Vagina (tissue), 2 donors: ENCODE measurements around the gene CIAO2A.

Experiments used
- CTCF ChIP-seq, 3 experiments: fragments of 450-650 bp in 2 of 3; fragments of 200-600 bp in 1 of 3; sonication (generic) in 1 of 3; IDR thresholded peaks; one replicate each; pipeline ENCODE4 v1.5.1; 2017 to 2019; ENCODE audit warnings: antibody characterized with exemption in 3 of 3, mild to moderate bottlenecking in 2 of 3, moderate library complexity in 2 of 3
- POLR2A ChIP-seq, 2 donors: fragments of 450-650 bp; IDR thresholded peaks; one replicate each; pipeline ENCODE4 v1.6.1; 2017; ENCODE audit warnings: antibody characterized with exemption in 2 of 2, mild to moderate bottlenecking in 2 of 2, moderate library complexity in 2 of 2
- POLR2AphosphoS5 ChIP-seq, 2 donors: sonication (generic); formaldehyde crosslinking; IDR thresholded peaks; one replicate each; pipeline ENCODE4 v1.9.0; 2017; ENCODE audit warnings: antibody characterized with exemption in 2 of 2, mild to moderate bottlenecking in 2 of 2, low read depth in 1 of 2; ENCODE audit not compliant: insufficient read depth in 1 of 2

- TF ChIP-seq POLR2A (IDR thresholded peaks at IDR 0.05): no peak
- TF ChIP-seq CTCF (IDR thresholded peaks at IDR 0.05): no peak
- TF ChIP-seq POLR2AphosphoS5 (IDR thresholded peaks at IDR 0.05; ENCODE audit: insufficient read depth in 1 of 2, low read depth in 1 of 2): no peak
Measured at GRCh38 chr15:64030123-64030522, 63.5 kb downstream of the CIAO2A start.
